ENCODE results near the gene CERS3. TPM values are rescaled to one million over a fixed set of nuclear protein-coding genes. Genes with fewer than 3 reads are reported as not detected.

The CERS3 gene
- total RNA-seq, 4 donors from 2014 or later = 0.21 TPM; not detected in 3

- Histone ChIP-seq H3K36me3 (no peaks in the 10 kb centered on the region), H3K27me3 (no peaks in the 10 kb centered on the region), H3K9me3 (peaks cover 0 to 6% (median 0%) of the 10 kb centered on the region in 4 donors), H3K27ac (no peak overlapping the region), H3K4me3 (no peak overlapping the region), H3K4me1 (peaks cover 0 to 4% (median 0%) of the 10 kb centered on the region in 4 donors)
- no peak for DNase-seq (ENCODE audit: low spot score in 2 of 2)
- TF ChIP-seq EP300 (IDR thresholded peaks at IDR 0.05) (no peak), CTCF (IDR thresholded peaks at IDR 0.05) (no peak), POLR2A (IDR thresholded peaks at IDR 0.05) (no peak)
- 49 to 66% methylated on average over 5 of the region's 5 CpGs for WGBS, 2 donors
These were observed 11.9 kb downstream of the CERS3 start for GRCh38 chr15:100516643-100517512.

DNA sequence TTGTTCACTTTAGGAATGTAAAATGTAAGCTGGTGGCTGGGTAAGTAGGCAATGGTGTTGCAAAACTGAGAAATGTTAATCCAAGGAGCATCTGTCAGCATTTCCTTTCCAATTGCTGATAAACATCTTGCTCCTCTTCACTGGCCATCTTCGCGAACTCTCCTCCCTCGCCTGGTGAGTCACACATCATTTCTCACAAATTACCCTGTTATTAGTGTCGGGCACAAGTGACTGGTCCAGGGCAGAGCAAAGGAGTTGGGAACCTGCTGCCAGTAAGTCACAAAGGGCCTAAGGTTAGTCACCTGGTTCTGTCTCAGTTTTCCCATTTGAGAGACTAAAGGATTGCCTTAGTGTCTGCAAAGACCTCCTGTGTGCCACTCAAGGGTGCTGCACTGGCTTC is 13.0 kb downstream of the CERS3 start:
- H3K4me3 ChIP-seq = no peak overlapping the region
- no peak overlapping the region for H3K27ac ChIP-seq
- no peaks in the 10 kb centered on the region for H3K36me3 ChIP-seq
- peaks cover 0 to 7% (median 0%) of the 10 kb centered on the region in 4 donors for H3K9me3 ChIP-seq
- no peak for DNase-seq (ENCODE audit: low spot score in 2 of 2)
- TF ChIP-seq POLR2A (IDR thresholded peaks at IDR 0.05) = no peak
- no peak for TF ChIP-seq CTCF (IDR thresholded peaks at IDR 0.05)
- TF ChIP-seq EP300 (IDR thresholded peaks at IDR 0.05) = no peak
- 70 to 82% methylated on average over 4 of the region's 4 CpGs for WGBS, 2 donors
- H3K27me3 ChIP-seq = no peaks in the 10 kb centered on the region
- peaks cover 0 to 4% (median 0%) of the 10 kb centered on the region in 4 donors for H3K4me1 ChIP-seq

DNA sequence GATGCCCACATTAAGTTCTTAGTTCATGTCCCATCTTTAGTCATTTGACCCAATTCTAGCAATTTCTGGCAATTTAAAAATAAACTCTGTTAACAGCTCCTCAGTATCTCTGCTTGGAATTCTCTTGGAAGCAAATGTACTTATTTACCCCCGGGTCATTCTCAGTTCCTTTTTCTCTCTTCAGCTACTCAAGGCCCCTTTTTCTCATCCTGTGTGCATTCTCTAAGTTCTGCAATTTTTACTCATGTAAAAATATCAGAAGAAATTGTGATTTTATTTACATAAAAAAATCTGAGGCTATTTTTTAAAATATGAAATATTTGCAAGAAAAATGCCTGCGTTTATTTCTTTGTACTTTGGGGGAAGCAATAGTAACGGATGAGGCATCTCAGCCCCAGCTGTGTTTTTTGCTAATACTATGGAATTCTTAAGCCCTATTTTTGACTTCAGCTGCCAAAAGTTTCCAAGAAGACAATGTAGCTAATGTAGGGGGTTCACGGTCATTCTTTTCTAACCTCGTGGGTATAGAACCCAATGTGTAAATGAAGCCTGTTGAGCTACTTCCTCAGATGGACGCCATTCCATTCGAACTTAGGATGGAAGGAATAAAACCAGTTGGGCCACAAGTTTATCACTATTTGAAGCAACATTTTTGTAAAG is 20.0 kb downstream of the CERS3 start:
- TF ChIP-seq POLR2A (IDR thresholded peaks at IDR 0.05) (no peak), CTCF (IDR thresholded peaks at IDR 0.05) (no peak), EP300 (IDR thresholded peaks at IDR 0.05) (no peak)
- H3K4me3 ChIP-seq = no peak overlapping the region
- no peaks in the 10 kb centered on the region for H3K4me1 ChIP-seq
- peaks cover 0 to 7% (median 0%) of the 10 kb centered on the region in 4 donors for H3K9me3 ChIP-seq
- DNase-seq (ENCODE audit: low spot score in 2 of 2) = no peak
- 40 to 43% methylated on average over 7 of the region's 7 CpGs for WGBS, 2 donors
- no peaks in the 10 kb centered on the region for H3K27me3 ChIP-seq
- H3K27ac ChIP-seq = no peak overlapping the region
- no peaks in the 10 kb centered on the region for H3K36me3 ChIP-seq

DNA sequence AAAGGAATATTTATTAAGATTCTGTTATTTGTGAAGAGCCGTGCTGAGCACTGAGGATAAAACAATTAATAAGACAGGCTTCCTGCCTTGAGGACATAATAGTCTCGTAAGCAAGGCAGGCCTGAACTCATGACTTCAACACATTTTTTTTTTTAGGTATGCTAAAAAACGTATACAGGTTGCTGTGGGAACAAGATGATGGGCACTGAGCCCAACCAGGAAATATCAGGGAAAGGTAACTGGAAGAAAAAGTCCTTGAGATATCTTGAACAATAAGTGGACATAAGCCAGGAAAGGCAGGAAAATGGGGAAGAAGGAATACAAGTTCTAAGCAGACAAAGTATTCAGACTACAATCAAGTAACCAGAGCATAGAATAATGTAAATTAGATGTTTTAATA is 26.1 kb downstream of the CERS3 start:
- H3K4me1 ChIP-seq = no peaks in the 10 kb centered on the region
- WGBS, 2 donors = 69 to 71% methylated on average over 3 of the region's 3 CpGs
- TF ChIP-seq POLR2A (IDR thresholded peaks at IDR 0.05) (no peak), CTCF (IDR thresholded peaks at IDR 0.05) (no peak), EP300 (IDR thresholded peaks at IDR 0.05) (no peak)
- no peak overlapping the region for H3K4me3 ChIP-seq
- no peak for DNase-seq (ENCODE audit: low spot score in 2 of 2)
- H3K27ac ChIP-seq = no peak overlapping the region
- H3K27me3 ChIP-seq = no peaks in the 10 kb centered on the region
- H3K36me3 ChIP-seq = no peaks in the 10 kb centered on the region
- no peaks in the 10 kb centered on the region for H3K9me3 ChIP-seq

DNA sequence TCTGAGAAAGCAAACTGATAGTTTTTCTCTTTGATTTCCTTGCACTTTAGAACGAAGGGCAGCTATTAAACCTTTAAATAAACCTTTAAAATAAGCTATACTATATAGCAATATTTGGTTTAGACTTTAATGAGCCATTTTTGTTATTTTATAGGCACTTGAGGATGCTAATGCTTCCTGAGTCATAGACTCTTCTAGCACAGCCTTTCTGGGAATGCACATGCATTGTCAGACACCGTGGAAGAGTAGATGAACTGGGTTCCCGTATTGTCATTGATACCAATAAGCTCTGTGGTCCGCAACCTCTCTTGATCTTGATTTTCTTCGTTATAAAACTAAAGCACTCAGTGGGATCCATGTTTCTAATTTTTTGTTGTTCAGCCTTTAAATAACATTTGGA is 27.6 kb downstream of the CERS3 start:
- H3K4me1 ChIP-seq = no peaks in the 10 kb centered on the region
- H3K27ac ChIP-seq = no peak overlapping the region
- DNase-seq (ENCODE audit: low spot score in 2 of 2) = no peak
- TF ChIP-seq POLR2A (IDR thresholded peaks at IDR 0.05) (no peak), CTCF (IDR thresholded peaks at IDR 0.05) (no peak), EP300 (IDR thresholded peaks at IDR 0.05) (no peak)
- no peaks in the 10 kb centered on the region for H3K27me3 ChIP-seq
- H3K4me3 ChIP-seq = no peak overlapping the region
- 70 to 83% methylated on average over 5 of the region's 5 CpGs for WGBS, 2 donors
- no peaks in the 10 kb centered on the region for H3K9me3 ChIP-seq
- no peaks in the 10 kb centered on the region for H3K36me3 ChIP-seq
